ENCODE results near the gene HIRA.

The HIRA gene

DNA sequence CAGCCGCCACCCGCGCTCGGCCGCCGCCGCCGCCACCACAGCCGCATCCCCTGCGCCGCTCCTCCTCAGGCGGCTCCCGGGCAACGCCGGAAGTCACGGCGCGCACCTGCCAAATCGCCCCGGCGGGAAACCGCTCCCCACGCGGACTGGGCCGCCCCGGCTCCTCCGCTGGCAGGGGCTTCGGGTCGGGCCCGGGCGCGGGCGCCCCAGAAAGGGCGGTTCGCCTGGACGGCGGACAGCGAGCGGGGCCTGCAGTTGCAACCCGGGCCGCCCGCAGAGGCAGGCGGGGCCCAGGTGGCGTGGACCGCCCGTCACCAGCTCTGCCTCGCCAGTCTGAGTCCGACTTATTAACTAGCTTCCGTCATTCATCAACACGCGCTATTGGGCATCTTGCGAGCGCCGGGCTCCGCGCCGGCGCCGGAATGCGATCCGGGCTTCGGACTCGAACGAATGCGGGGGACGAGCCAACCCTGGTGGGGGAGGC, at the start of gene HIRA:
TSS of gene HIRA (minus strand) at position 85 of the 484 bp plus-strand sequence. CDS start 257 bp downstream, outside the sequence.
- in situ Hi-C loops (cut with HindIII; ENCODE audit: low sequenced_read_pairs): no loop called here
- no peak for TF ChIP-seq CTCF (IDR thresholded peaks at IDR 0.05; ENCODE audit: low read depth, low read length, missing control alignments)

DNA sequence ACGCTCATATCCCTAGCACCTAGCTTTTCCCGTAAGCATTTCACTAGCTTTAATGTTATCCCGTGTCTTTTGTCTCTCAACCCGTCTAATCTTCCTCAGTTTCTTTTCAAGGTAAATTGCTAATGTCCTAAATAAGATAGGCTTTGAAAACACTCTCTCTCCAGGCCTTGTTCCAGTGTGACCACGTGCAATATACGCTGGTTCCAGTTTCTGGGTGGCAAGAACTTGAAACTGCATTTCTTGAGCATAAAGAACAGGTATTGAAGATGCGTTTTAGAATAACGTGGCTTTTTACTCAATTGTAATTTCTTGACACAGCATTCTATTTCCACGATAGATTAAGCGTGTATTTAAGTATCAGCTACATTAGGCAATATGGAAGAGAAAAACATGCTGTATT, 49.3 kb upstream of the HIRA start:
- DNase-seq (ENCODE audit: low read depth): no peak
- TF ChIP-seq CTCF (IDR thresholded peaks at IDR 0.05; ENCODE audit: low read depth, low read length, missing control alignments): no peak
- in situ Hi-C loops (cut with HindIII; ENCODE audit: low sequenced_read_pairs): no loop called here
- no peak overlapping the region for H3K4me3 ChIP-seq (ENCODE audit: low read depth, low read length)

More for the DNA sequence above, at the start of gene HIRA:
- DNase-seq (ENCODE audit: low read depth): peak; percentile 45
- H3K4me3 ChIP-seq (ENCODE audit: low read depth, low read length): peak within 1 kb of the TSS; percentile 74

GRCh38 chr22:19480173-19480568, 48.6 kb upstream of the HIRA start:
- no peak for DNase-seq (ENCODE audit: low read depth)
- in situ Hi-C loops (cut with HindIII; ENCODE audit: low sequenced_read_pairs): no loop called here
- TF ChIP-seq CTCF (IDR thresholded peaks at IDR 0.05; ENCODE audit: low read depth, low read length, missing control alignments): no peak
- H3K4me3 ChIP-seq (ENCODE audit: low read depth, low read length): peak overlapping the region; percentile 78

DNA sequence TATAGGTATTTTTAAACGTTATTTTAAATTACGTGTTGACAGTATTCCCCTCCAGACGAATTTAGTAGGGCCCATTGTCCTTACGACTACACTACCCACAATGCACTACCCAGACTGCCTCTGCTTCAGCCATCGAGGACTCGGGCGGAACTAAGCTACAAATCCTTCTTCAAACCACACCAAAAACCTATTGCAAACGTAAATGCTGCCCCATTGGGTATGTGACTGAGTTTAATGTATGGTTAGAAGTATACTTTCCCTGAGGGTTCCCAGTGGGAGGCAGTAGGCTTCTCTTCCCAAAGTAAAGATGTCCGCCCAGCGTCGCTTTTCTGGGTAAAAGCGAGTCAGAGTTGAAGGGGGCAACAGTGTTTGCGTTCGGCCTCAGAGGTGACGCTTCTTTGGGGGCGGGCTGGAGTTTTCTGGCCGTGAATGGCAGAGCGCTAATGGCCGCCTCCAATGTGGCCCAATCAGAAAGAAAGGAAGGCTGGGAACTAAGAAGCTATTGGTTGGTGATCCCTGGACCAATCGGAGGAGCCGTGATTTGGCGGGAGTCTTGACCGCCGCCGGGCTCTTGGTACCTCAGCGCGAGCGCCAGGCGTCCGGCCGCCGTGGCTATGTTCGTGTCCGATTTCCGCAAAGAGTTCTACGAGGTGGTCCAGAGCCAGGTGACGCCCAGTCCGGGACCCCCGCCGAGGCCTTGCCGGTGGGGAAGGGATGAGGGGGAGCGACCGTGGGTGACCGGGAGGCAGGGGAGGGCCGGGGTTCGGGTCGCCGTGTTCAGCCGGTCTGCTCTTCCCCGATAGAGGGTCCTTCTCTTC, 48.0 kb upstream of the HIRA start, which contains the start of gene CDC45:
TSS of gene CDC45 (plus strand) at position 566 of the 818 bp plus-strand sequence. CDS start at position 615, 49 bp downstream.
- no peak for TF ChIP-seq CTCF (IDR thresholded peaks at IDR 0.05; ENCODE audit: low read depth, low read length, missing control alignments)
- in situ Hi-C loops (cut with HindIII; ENCODE audit: low sequenced_read_pairs): no loop called here
- DNase-seq (ENCODE audit: low read depth): peak; percentile 98
- peak within 1 kb of the TSS; percentile 78 for H3K4me3 ChIP-seq (ENCODE audit: low read depth, low read length)

GRCh38 chr22:19478901-19479354, 47.4 kb upstream of the HIRA start, which contains the start of gene UFD1:
Gene UFD1 (minus strand): TSS chr22:19479193. CDS start chr22:19479085, 108 bp downstream.
- no peak for TF ChIP-seq CTCF (IDR thresholded peaks at IDR 0.05; ENCODE audit: low read depth, low read length, missing control alignments)
- H3K4me3 ChIP-seq (ENCODE audit: low read depth, low read length): peak within 1 kb of the TSS; percentile 78
- in situ Hi-C loops (cut with HindIII; ENCODE audit: low sequenced_read_pairs): no loop called here
- DNase-seq (ENCODE audit: low read depth): peak; percentile 38

- in situ Hi-C loops (cut with HindIII; ENCODE audit: low sequenced_read_pairs): no loop called here
- H3K4me3 ChIP-seq (ENCODE audit: low read depth, low read length): peak overlapping the region; percentile 78
- no peak for DNase-seq (ENCODE audit: low read depth)
- TF ChIP-seq CTCF (IDR thresholded peaks at IDR 0.05; ENCODE audit: low read depth, low read length, missing control alignments): no peak
Observed at GRCh38 chr22:19478045-19478900, 46.7 kb upstream of the HIRA start.

Data from astrocyte of the cerebellum (primary cell).